Glomerular endothelial cell (primary cell): ENCODE data around the gene SNCAIP. TPM values are rescaled to one million over a fixed set of nuclear protein-coding genes. Genes with fewer than 3 reads are reported as not detected.

Experiments used
- DNase-seq: peaks from one replicate; pipeline ENCODE4 v3.0.0-alpha.2; 2011; ENCODE audit warnings: low read depth, low spot score; ENCODE audit errors: extremely low read depth
- total RNA-seq: library from RNA; depleted of rRNA; stranded (reverse); fragments of >200 nt; gene quantifications from 2 replicates; pipeline ENCODE4 v1.2.3, GENCODE V29; 2015

SNCAIP gene
- total RNA-seq, 1 donor from 2014 or later: 44.8 TPM

DNA sequence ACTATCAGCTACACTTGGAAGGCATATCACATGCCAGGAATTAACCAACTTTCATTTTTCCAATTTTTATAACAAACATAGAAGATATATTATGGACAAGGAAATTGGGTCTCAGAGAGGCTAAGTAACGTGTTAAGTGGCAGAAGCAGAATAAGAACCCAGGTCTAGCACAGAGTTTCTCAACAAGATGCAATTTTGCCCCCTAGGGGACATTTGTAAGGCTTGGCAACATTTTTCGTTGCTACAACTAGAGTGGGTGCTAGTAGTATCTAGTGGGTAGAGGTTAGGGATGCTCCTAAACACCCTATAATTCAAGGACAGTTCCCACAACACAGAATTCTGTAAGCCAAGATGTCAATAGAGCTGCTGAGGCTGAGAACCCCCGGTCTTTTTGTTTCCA, 180.6 kb downstream of the SNCAIP start:
- no peak for DNase-seq

DNA sequence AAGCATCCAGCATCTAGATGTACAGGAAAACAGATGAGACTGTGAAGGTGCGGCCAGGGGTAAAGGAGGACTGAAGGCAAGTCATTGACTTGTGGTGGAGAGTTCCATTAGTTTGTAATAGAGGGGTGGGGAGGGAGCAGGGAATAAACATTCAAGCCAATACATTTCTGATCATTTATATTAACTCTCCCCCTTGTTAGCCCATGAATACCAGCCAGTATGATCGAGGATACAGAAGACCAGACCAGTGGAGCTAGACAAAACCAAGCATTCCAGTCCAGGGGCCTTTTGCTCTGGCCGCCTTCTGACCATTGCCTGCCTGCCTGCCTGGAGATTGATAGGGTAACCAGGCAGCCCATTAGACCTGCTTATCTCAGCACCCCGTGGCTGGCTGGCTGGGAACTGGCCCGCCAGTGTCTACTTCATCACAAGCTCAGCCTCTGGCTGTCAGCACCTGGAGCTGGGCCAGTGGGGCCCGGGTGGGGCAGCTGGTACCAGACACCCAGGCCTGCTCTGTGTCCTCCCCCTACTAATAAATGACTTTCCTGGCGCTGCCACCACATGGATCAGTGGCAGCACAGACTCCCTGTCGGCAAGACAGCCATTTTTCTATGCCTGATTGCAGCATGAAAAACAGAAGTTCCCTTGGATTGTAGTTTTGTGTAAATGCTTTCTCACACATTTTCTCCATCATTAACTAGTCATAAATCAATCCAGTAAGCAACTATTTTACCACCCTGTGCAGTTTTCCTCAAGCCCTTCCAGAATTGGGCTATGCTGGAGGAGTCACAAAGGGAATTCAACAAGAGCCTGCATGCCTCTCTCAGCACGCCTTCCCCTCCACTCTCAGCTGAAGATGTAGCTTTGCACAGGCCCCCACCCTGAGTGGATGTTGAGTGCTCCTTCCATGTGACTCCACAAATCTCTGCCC, 181.3 kb downstream of the SNCAIP start:
- DNase-seq: no peak

DNA sequence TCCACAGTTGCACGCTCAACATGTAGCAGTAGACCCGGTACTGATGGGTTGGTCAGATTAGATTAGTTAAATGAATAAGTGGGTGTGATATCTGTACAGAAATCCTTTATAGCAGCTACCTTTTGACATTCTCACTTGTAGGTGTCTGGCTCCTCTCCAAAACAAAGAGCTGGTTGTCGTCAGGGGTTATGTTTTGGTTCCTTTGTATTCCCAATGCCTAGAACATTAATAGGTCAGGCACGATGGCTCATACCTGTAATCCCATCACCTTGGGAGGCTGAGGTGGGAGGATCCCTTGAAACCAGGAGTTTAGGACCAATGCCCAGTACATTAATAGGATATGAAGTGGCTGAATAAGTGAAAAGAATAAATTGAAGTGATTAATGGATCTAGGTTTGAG, 182.1 kb downstream of the SNCAIP start:
- DNase-seq: no peak

DNA sequence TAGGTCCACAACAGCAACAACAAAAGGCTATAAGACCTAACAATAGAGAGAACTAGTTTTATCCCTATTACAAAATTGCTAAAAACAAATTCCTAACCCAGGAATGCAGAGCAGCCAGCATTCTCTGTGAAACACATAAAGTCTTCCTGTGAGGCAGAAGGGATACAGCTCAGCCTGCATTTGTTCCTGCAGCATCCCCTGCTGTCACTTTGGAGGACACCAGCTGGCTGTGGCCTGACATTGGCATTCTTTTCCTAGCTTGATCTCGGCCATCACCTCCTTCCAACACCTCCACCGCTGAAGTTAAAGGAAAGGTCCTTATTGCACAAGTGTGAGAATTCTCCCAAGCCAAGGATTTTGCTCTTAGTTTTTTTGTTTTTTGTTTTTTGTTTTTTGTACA, 186.1 kb downstream of the SNCAIP start:
- DNase-seq: no peak

DNA sequence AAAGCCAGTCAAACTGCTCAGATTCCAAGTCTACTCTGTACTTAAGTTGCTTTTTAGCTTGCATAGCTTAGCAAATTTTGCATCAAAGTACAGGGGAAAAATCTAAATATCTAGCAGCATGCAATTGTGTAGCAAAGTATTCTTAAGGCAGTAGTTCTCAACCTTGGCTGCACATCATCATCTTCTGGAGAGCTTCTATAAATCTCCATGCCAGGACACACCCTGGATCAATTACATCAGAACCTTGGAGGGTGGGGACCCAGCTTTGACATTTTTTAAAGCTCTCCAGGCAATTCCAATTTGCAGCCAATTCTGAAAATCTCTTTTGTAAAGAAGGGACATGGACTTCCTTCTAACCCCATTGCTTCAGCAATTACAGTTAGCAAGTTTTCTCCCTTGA, 187.5 kb downstream of the SNCAIP start:
- DNase-seq: no peak

DNA sequence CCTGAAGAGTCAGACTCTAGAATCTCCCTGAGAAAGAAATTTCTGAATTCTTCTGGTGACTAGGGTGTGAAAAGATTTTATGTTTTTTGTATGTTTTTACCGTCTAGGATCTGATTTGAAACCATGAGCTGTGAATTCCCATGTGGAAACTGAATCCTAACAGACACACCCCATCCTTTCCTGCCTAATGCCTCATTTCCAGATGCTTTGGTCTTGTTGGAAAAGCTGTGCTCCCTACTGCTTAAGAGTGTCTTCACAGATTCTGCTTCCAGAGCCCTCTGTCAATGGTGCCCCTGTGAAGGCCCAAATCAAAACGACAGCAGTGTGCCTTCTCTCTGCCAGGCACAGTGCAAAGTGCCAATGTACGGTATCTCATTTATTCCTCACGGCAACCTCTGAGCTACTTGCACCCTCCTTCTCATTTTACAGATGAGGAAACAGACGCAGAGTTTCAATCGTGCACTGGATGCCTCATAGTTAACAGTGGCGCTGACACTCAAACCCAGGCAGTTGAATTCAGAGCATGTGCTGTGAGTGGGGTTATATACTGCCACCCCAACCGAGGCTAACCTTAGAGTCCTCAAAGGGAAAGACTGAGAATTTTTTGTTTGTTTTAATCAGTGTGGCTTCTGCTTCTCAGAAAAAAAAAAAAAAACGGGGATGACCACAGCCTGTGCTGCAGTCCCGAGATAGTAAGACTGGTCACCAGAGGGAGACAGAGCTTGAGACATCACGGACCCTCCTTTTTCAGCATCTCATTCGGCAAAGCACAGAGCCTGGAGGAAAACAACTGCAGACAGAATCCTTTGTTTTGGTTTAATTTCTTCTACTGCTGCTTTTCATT, 188.4 kb downstream of the SNCAIP start:
- no peak for DNase-seq

DNA sequence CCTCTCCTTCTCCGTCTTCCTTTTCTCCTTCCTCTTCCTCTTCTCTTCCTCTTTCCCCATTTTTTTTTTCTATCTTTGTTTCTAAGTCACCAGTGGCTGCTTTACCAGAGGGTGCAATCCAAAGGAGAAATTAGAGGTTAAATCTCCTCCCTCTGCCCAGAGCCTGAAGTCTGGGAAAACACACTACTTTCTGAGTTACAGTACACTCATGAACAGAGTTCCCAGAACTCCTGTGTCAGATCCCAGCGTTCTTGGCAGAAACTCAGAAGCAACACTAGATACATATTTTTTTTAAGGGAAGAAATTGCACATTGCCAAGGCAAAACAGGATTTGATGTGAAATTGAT, 189.0 kb downstream of the SNCAIP start:
- no peak for DNase-seq

DNA sequence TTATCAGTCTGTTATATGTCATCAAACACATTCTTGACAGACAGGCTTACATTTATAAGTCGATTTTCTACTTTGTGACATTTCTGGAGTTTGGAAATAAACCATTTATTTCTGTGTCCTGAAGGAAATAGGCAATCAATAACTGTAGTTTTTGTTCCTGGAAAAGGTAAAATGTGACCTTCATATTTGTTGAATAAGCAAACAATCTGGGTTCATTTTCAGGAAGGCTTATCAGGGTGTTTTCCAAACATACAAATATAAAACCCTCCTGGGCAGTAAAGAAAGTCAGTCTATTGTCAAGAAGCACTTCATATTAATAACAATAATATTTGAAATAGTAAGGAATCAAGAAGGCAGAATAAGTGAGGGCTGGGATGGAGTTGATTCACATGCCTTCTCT, 195.0 kb downstream of the SNCAIP start:
- no peak for DNase-seq

DNA sequence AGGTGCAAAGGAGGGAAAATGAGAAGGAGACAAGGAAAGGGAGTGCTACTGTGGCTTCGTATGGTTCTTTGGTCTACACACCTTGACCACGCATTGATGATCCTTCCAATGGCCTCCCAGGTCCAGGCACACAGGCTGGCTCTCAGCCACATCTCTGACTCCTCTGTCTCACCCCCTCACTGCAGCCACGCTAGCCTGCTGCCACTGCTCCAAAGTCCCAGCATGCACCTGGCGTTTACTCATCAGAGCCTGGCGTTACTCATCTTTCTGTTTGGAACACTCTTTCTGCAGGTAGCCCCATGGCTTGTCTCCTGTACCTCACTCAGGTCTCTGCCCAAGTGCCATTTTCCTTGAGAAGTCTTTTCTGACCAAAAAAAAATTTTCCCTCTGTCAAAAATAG, 195.5 kb downstream of the SNCAIP start:
- no peak for DNase-seq

DNA sequence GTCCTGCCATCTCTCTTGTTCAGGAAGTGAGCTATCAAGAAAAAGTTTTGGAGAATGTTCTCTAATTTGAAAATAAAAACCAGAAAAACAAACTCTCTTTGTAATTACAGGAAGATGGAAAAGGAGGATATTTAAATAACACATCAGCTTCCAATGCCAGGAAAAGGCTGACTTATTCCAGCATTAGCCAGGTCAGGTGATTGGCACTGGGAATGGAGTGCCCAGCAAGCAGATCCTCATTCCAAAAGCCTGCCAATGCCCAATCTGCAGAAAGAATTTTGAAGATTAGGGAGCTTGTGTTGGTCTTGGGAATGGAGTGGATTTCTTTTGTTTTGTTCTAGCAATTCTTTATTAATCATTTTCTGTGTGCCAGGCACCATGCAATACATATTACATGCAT, 196.6 kb downstream of the SNCAIP start:
- no peak for DNase-seq

Other genes starting within 250 kb of the SNCAIP start
- gene LOX, start 234.0 kb upstream of the SNCAIP start, total RNA-seq: 31.0 and 164 TPM in 2 replicates
- gene ZNF474, start 182.7 kb upstream of the SNCAIP start, total RNA-seq: 0.23 TPM in 1 of 2 replicates, not detected in the other